Body of pancreas (tissue), 4 donors: ENCODE measurements around the gene LRRC8A.

Experiments
- CTCF ChIP-seq, 7 experiments: fragments of 450-650 bp in 4 of 7; fragments of 200-600 bp in 3 of 7; sonication (generic) in 3 of 7; IDR thresholded peaks; one replicate each; pipeline ENCODE4 v1.5.1; 2016 to 2019; ENCODE audit warnings: antibody characterized with exemption in 7 of 7
- POLR2A ChIP-seq, 3 donors: fragments of 450-650 bp; IDR thresholded peaks; one replicate each; pipeline ENCODE4 v1.6.1; 2016; ENCODE audit warnings: antibody characterized with exemption in 3 of 3, mild to moderate bottlenecking in 2 of 3

GRCh38 chr9:128903079-128903461, 21.1 kb downstream of the LRRC8A start:
- TF ChIP-seq CTCF (IDR thresholded peaks at IDR 0.05), result no peak
- TF ChIP-seq POLR2A (IDR thresholded peaks at IDR 0.05), result no peak
